ENCODE data around the gene CPNE1.

DNA sequence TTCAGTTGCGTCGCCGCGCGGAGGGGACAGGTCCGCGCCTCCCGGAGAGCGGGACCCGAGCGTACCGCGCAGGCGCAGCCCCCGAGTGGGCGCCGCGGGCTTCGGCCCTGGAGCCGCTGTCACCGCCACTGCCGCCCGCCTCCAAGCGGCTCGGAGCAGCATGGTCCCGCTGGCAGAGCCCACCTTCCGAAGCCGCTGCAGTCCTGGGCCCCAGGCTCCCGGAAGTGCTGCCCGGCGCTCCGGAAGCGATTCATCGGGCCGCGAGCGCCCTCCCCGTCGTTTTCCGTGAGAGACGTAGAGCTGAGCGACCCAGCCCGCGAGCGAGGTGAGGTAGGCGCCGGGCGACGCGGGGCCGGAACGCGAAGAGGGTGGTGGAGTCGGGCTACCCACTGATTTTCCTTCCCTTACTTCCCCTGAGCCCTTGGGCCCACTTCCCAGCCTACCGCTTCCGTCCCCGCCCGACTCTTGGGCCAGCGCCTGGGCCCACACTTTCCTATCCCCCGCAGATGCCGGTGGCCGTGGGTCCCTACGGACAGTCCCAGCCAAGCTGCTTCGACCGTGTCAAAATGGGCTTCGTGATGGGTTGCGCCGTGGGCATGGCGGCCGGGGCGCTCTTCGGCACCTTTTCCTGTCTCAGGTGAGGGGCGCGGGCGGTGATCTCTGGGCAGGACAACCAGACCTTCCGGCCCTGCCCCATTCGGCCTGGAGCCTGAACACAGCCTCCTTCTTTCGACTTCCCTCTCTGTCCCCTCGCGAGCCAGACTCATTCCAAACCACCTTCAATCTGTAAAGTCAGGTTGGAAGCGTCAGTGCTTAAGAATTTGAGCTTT, 34.6 kb upstream of the CPNE1 start, which contains the start of the genes NFS1 and ROMO1:
- TF ChIP-seq, protein P1, sequence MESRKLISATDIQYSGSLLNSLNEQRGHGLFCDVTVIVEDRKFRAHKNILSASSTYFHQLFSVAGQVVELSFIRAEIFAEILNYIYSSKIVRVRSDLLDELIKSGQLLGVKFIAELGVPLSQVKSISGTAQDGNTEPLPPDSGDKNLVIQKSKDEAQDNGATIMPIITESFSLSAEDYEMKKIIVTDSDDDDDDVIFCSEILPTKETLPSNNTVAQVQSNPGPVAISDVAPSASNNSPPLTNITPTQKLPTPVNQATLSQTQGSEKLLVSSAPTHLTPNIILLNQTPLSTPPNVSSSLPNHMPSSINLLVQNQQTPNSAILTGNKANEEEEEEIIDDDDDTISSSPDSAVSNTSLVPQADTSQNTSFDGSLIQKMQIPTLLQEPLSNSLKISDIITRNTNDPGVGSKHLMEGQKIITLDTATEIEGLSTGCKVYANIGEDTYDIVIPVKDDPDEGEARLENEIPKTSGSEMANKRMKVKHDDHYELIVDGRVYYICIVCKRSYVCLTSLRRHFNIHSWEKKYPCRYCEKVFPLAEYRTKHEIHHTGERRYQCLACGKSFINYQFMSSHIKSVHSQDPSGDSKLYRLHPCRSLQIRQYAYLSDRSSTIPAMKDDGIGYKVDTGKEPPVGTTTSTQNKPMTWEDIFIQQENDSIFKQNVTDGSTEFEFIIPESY (IDR thresholded peaks at IDR 0.05) = no peak
- no peak for TF ChIP-seq EZH2 (IDR thresholded peaks at IDR 0.05; ENCODE audit: borderline replicate concordance, control insufficient read depth, low read depth, low read length)
- TF ChIP-seq POLR2A (IDR thresholded peaks at IDR 0.05; ENCODE audit: low read depth, low read length) = peak; percentile 90

Measured in GM12878 (cell line).